Measurements from ENCODE around the gene ASAP2. TPM values are rescaled to one million over a fixed set of nuclear protein-coding genes. Genes with fewer than 3 reads are reported as not detected.

ASAP2 gene
- total RNA-seq, 2 experiments from 2014 or later = 0.16 TPM; not detected in 1

- H3K27me3 Mint-ChIP-seq = peaks cover 6% of the 10 kb centered on the region
- DNase-seq (no peak), ATAC-seq (ENCODE audit: poor library complexity) (no peak)
- no peak overlapping the region for H3K4me3 Mint-ChIP-seq
- ChIA-PET CTCF (no interaction called here), POLR2A (no interaction called here)
- no peaks in the 10 kb centered on the region for H3K36me3 ChIP-seq (ENCODE audit: insufficient read depth, low read length)
- H3K27ac Mint-ChIP-seq = no peak overlapping the region
- intact Hi-C loops (cut with DNase I, micrococcal nuclease) = no loop called here
- peaks cover 2 to 3% of the 10 kb centered on the region in 2 experiments for H3K27me3 ChIP-seq (ENCODE audit: control insufficient read depth in 1 of 2, insufficient read depth in 2 of 2, low read length in 2 of 2)
- no peaks in the 10 kb centered on the region for H3K36me3 Mint-ChIP-seq (ENCODE audit: low read depth)
- H3K4me1 ChIP-seq (ENCODE audit: insufficient read depth, low read length) = no peaks in the 10 kb centered on the region
- no peaks in the 10 kb centered on the region for H3K4me1 Mint-ChIP-seq (ENCODE audit: low read depth)
- H3K9me3 Mint-ChIP-seq = no peaks in the 10 kb centered on the region
- H3K9me3 ChIP-seq (ENCODE audit: control insufficient read depth in 1 of 2, insufficient read depth in 1 of 2, low read length in 2 of 2) = no peaks in the 10 kb centered on the region
- H3K27ac ChIP-seq (ENCODE audit: low read depth in 1 of 2, low read length in 2 of 2) = no peak overlapping the region
- H3K4me3 ChIP-seq (ENCODE audit: low read length) = no peak overlapping the region
- no peak for TF ChIP-seq CTCF (IDR thresholded peaks at IDR 0.05)
Observed at GRCh38 chr2:9251154-9252001, 44.8 kb downstream of the ASAP2 start.

- Mint-ChIP-seq H3K9me3 (no peaks in the 10 kb centered on the region), H3K27me3 (peaks cover 6% of the 10 kb centered on the region), H3K27ac (no peak overlapping the region), H3K4me3 (no peak overlapping the region), H3K4me1 (ENCODE audit: low read depth) (no peaks in the 10 kb centered on the region), H3K36me3 (ENCODE audit: low read depth) (no peaks in the 10 kb centered on the region)
- Histone ChIP-seq H3K4me3 (ENCODE audit: low read length) (no peak overlapping the region), H3K4me1 (ENCODE audit: insufficient read depth, low read length) (no peaks in the 10 kb centered on the region), H3K9me3 (ENCODE audit: control insufficient read depth in 1 of 2, insufficient read depth in 1 of 2, low read length in 2 of 2) (no peaks in the 10 kb centered on the region), H3K27ac (ENCODE audit: low read depth in 1 of 2, low read length in 2 of 2) (no peak overlapping the region), H3K27me3 (ENCODE audit: control insufficient read depth in 1 of 2, insufficient read depth in 2 of 2, low read length in 2 of 2) (peaks cover 2 to 3% of the 10 kb centered on the region in 2 experiments), H3K36me3 (ENCODE audit: insufficient read depth, low read length) (no peaks in the 10 kb centered on the region)
- TF ChIP-seq CTCF (IDR thresholded peaks at IDR 0.05) = no peak
- ChIA-PET CTCF (no interaction called here), POLR2A (no interaction called here)
- intact Hi-C loops (cut with DNase I, micrococcal nuclease) = no loop called here
- no peak for ATAC-seq (ENCODE audit: poor library complexity)
- DNase-seq = no peak
Observed at GRCh38 chr2:9252002-9252357, 45.4 kb downstream of the ASAP2 start.

GRCh38 chr2:9255416-9255815 lies 48.8 kb downstream of the ASAP2 start:
- Histone ChIP-seq H3K9me3 (ENCODE audit: control insufficient read depth in 1 of 2, insufficient read depth in 1 of 2, low read length in 2 of 2) (no peaks in the 10 kb centered on the region), H3K4me3 (ENCODE audit: low read length) (no peak overlapping the region), H3K36me3 (ENCODE audit: insufficient read depth, low read length) (no peaks in the 10 kb centered on the region), H3K27ac (ENCODE audit: low read depth in 1 of 2, low read length in 2 of 2) (no peak overlapping the region), H3K27me3 (ENCODE audit: control insufficient read depth in 1 of 2, insufficient read depth in 2 of 2, low read length in 2 of 2) (peaks cover 2 to 3% of the 10 kb centered on the region in 2 experiments), H3K4me1 (ENCODE audit: insufficient read depth, low read length) (no peaks in the 10 kb centered on the region)
- H3K4me3 Mint-ChIP-seq = no peak overlapping the region
- ATAC-seq (ENCODE audit: poor library complexity) (no peak), DNase-seq (no peak)
- H3K9me3 Mint-ChIP-seq = no peaks in the 10 kb centered on the region
- ChIA-PET CTCF (no interaction called here), POLR2A (no interaction called here)
- H3K4me1 Mint-ChIP-seq (ENCODE audit: low read depth) = no peaks in the 10 kb centered on the region
- no peak overlapping the region for H3K27ac Mint-ChIP-seq
- no peaks in the 10 kb centered on the region for H3K27me3 Mint-ChIP-seq
- TF ChIP-seq CTCF (IDR thresholded peaks at IDR 0.05) = no peak
- no peaks in the 10 kb centered on the region for H3K36me3 Mint-ChIP-seq (ENCODE audit: low read depth)
- intact Hi-C loops (cut with DNase I, micrococcal nuclease) = no loop called here
